ENCODE measurements around the gene LSS.

LSS gene

DNA sequence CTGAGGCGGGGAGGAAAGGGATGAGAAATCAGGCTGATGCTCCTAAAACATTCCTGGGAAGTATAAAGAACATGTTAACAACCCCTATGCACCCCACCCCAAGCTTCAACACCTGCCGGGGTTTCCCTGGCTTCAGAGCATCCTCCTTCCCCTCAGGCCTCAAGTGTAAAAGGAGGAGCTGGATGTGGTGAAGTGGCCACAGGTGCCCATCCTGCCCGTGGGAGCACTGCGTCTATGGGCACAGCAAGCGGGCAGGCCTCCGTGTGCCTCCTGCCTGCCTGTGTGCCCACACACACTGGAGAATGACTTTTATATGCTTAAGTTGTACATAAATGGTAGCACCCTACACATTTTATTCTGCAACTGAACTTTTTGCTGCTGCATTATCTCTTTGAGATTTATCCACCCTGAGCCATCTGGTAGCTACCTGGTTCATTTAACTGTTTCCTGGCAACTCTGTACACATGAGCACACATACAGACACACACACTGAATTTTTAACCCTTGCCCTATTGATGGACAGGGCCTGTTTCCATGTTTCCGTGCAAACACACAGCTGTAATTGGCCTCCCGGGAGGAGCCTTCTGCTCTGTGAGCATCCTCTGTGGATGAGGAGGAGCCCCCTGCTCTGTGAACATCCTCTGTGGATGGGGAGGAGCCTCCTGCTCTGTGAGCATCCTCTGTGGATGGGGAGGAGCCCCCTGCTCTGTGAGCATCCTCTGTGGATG lies 59.8 kb downstream of the LSS start:
- DNase-seq (ENCODE audit: low spot score): no peak

DNA sequence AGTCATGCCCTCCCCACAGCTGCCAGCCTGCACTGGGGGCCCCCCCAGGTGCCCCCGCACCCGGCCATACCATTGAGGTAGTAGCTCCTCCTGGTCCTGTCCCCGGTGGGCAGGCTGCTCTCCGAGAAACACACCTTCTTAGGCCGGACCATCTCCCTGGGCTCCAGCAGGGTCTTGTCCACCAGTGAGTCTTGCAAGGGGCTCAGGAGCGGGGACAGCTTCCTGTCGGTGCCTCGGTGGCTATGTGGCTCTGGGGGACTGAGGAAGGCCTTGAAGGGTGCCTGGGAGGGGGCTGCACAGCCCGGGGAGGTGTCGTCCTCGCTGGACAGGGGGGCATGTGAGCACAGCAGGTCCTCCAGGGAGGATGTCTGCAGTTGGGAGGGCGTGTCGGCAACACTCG lies 60.3 kb downstream of the LSS start:
- DNase-seq (ENCODE audit: low spot score): no peak

DNA sequence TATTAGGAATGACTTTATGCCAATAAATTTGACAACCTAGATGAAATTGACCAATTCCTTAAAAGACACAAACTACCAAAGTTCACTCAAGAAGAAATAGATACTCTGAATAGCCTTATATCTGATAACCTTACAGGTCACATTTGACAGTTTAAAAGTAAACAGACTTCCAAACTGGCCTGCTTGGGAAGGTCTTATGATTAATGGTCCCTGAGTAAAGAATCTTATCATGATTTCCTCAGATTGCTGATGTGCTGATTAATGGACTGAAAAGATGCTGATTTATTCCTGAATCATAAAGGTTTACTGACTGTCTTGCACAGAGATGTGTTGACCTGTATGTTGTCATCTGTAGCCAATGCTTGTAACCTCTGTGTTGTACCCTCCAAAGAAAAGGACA lies 63.5 kb downstream of the LSS start:
- DNase-seq (ENCODE audit: low spot score): no peak

GRCh38 chr21:46163380-46163779 lies 65.2 kb downstream of the LSS start:
- DNase-seq (ENCODE audit: low spot score): no peak

- DNase-seq (ENCODE audit: low spot score): no peak
Observed at GRCh38 chr21:46161633-46162592, 66.7 kb downstream of the LSS start.

GRCh38 chr21:46160907-46161632 lies 67.5 kb downstream of the LSS start:
- DNase-seq (ENCODE audit: low spot score): no peak

GRCh38 chr21:46160657-46160906 lies 68.0 kb downstream of the LSS start:
- no peak for DNase-seq (ENCODE audit: low spot score)

DNA sequence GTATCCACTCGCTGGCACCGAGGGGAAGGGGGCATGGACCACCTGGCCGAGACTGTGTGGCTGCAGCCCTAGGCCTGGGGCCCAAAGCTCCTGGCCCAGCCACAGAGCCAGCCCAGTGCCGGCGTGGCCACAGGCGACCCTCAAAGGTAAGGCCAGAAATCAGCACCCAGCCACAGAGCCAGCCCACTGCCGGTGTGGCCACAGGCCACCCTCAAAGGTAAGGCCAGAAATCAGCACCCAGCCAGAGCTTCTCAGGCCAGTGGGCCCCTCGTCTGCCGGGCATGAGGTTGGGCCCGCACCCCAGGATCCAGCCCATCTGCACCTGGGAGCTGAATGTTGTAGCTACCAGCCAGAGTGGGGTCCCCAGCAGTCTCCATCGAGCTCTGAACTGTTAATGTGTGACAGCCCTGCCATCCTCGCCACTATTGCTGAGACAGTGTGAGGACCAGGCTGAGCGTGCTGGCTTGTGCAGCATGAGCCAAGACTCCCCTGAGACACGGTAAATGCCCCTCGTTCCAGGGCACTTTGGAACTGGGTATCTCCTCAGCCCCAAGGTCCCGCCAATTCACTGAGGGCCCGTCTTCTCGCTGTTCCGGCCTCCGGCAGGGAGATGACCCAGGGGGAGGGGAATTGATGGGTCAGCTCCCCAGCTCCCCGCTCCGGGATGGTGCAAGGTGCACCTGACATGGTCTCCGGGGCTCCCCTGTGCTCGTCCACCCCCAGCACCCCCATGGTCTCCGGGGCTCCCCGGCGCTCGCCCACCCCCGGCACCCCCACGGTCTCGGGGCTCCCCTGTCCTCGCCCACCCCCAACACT lies 68.5 kb downstream of the LSS start:
- no peak for DNase-seq (ENCODE audit: low spot score)

DNA sequence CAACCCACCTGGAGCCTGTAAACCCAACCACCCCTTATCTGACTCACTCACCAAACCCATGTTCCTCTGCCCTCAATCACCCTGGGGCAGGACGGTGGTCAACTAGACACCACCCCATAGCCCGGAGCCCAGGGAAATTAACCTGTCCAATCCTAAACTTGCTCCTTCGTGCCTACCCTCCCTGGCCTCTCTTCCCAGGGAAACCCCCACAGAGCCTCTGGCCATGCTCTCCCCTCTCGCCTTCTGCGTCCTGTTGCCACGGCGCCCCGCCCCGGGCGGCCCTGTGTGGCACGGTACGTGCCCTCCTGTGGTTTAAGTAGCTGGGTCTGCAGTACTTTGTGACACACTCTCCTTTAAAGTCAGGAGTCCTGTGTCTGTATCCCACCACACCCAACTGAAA lies 69.2 kb downstream of the LSS start:
- DNase-seq (ENCODE audit: low spot score): no peak

GRCh38 chr21:46158666-46159300 lies 69.8 kb downstream of the LSS start:
- no peak for DNase-seq (ENCODE audit: low spot score)

DNA sequence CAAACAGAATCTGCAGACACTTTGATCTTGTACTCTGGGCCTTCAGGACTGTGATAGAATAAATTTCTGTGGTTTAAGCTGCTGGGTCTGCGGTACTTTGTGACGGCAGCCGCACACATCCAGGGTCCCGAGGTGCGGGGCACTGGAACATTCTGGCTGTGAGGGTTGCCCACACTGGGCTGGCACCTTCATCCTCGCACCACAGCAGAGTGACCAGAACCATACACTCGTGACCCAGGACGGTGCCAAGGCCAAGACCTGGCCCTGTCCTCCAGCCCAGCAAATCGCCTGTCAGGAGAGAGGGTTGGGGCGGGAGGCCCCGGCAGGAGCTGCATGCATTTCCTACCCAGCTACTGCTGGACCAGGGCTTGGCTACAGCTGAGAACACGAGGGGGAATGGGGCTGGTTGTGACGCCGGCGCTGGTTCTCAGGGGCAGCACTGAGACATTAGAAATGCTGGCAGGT lies 70.6 kb downstream of the LSS start:
- no peak for DNase-seq (ENCODE audit: low spot score)

- DNase-seq (ENCODE audit: low spot score): no peak
Observed at GRCh38 chr21:46157396-46157986, 71.1 kb downstream of the LSS start.

DNA sequence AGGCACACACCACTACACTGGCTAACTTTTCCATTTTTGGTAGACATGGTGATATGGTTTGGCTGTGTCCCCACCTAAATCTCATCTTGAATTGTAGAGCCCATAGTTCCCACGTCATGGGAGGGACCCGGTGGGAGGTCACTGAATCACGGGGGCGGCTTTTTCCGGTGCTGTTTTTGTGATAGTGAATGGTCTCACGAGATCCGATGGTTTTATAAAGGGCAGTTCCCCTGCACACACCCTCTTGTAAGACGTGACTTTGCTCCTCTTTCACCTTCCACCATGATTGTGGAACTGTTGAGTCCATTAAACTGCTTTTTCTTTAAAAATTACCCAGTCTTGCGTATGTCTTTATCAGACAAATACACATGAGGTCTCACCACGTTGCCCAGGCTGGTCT lies 71.9 kb downstream of the LSS start:
- no peak for DNase-seq (ENCODE audit: low spot score)

- DNase-seq (ENCODE audit: low spot score): no peak
Observed at GRCh38 chr21:46156378-46156645, 72.3 kb downstream of the LSS start.

DNA sequence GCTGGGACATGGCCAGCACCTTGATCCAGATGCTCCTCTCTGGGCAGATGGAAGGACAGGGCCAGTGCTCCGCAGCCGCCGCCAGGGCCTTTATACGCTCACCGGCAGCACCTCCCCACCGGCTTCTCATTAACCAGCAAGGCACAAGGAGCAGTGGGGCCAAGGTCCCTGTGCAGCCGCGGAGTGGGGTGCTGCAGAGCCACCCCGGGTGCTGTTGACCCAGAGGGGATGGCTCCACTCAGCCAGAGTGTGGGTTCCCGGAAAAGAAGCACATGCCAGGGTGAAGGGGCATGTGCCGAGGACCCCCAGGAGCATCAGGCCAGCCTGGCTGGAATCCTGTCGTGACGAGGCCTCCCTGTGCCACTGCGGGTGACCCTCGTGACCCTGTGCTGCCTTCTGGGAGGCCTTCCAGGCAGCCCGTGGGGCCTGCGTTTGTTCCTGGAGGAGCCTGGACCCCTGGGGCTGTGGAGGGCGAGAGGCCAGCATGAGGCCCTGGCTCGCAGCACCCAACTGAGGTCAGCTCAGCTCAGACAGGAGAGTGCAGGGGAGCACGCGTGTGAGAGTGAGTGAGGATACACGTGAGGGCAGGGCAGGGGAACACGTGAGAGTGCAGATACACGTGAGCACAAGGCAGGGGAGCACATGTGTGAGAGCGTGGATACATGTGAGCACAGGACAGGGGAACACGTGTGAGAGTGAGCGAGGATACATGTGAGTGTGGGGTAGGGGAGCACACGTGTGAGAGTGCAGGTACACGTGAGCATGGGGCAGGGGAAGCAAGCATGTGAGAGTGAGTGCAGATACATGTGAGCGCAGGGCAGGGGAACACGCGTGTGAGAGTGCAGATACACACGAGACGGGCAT lies 72.8 kb downstream of the LSS start, which contains the start of gene FTCD:
Gene FTCD (minus strand): TSS at position 66 of the 864 bp plus-strand sequence. CDS start 56 bp downstream, at position 10.
- no peak for DNase-seq (ENCODE audit: low spot score)

DNA sequence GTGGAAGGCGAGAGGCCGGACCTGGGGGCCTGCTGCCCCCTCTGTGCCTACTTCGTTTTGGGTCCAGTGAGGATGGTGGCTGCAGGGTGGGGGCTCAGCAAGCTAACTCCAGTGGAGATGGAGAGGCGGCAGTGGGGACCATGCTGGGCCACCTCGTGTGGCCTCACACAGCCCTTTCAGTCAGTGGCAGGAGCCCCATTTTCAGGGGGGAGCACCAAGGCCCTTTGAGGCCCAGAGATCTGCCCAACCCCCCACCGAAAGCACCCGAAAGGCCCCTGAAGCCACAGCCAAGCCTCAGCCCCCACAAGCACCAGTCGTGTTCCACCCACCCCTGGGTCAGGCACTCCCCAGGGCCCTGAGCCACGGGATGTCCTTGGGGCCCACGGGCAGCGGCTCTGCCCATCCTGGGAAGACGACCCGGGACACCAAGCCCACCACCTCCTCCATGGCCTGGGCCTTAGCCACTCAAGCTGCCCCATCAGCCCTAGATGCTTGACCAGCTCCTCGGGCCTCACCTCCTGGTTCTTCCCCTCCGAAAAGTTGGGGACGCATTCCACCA lies 73.5 kb downstream of the LSS start:
- no peak for DNase-seq (ENCODE audit: low spot score)

DNA sequence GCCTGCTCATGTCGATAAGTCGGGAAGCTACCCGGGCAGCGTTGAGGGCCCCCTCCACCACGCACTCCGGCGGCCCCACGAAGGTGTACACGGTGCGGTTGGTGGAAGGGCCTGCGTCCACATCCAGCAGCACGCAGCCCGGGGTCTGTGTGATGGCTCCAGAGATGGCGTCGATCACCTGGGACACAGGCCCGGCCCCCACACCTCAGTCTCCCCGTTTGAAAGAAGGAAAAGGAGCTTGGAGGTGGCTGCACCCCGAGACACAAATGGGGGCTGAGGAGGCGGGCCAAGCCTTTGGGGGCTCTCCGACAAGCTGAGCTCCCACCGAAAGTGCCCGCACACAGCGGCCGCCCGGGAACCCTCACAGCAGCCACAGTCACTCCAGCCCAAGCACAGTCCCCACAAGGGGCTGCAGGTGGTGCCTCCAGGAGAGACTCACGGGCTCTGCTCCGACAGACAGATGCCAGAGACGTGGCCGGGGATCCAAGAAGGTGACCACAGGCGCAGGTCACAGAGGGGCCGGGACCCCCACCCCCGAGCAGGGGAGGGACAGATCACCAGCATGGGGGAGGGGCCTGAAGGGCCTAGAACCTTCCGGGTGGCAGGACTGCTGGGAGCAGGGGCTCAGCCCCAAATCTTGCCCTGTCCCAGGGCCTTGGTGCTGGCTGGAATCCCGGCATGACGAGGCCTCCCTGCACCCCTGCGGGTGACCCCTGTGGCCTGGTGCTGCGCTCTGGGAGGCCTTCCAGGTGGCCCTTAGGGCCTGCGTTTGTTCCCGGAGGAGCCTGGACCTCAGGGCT lies 74.2 kb downstream of the LSS start:
- no peak for DNase-seq (ENCODE audit: low spot score)

DNA sequence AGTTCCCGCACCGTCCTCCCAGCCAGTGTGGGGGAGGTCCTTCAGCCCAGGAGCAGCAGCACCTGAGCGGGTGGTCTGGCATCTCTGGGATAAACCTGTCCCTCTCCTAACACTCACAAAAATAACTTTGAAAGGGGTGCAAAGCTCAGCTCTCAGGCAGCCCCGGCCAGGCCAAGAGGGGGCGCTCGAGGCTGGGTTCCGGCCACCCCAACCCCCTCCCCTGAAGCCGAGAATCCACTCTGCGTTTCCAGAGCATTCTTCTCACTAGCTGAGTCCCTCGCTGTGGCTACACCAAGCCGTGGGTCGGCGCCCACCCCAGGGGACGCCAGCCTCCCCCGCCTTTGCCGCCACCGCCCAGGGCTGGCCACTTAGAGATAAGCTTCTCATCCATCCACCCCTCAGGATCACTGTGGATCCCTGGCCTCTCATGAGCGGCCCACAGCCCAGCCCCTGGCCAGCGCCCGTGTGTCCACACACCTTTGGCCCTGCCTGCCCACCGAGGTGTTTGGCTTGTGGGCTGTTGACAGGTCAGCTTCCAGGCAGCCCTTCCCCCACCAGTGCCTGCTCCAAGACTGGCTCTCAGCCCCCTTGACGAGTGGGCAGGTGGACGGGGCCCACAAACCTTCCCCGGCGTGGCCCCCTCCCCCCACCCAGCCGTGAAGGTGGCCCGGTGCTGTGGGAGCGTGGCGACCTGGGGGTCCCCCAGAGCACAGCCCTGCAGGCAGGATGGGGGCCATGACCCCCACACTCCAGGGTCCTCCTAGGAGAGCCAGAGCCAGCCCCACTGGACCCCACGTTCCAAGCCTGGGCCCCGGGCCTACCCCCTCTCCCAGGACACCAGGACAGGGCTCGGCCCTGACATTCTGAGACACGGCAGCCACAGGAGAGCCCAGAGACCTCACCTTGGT lies 75.1 kb downstream of the LSS start:
- peak; percentile 75 for DNase-seq (ENCODE audit: low spot score)
